ENCODE measurements around the gene TENM4. TPM values are rescaled to one million over a fixed set of nuclear protein-coding genes. Genes with fewer than 3 reads are reported as not detected.

TENM4 gene
- total and polyA plus RNA-seq, 10 of the 15 experiments (the other 5 are each of a cell fraction or from before 2014, with no cell fraction given), result 0.03 to 0.12 (median 0.06) TPM; not detected in 7

DNA sequence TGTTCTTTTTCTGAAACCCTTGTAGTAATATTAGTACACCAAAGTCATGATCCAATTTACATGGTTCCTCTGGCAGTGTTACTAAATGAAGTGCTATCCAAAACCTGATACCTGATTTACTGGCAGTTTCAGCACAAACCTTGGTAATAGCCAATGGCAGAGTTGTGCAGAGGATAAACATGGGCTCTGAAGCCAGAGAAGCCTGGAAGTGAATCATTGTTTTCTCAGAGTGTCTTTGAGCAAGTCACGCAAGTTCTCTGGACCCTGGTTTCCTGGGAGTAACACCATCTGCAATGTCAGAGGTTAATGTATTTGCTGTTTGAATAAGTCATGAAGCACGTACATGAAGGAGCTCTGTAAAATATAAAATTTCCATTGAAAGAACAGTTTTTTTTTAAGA is 643.9 kb downstream of the TENM4 start:
- ChIA-PET CTCF (interaction anchor here (0.7 to 9.8 kb wide), 7 partner anchors 11 to 307 kb away, joined by 3 to 79 read pairs (median 6); no protein-coding TSS in a partner anchor), POLR2A (no interaction called here), RAD21 (ENCODE audit: unreplicated experiment) (interaction anchor here (1.2 kb wide), 1 partner anchor 303 kb away, joined by 3 read pairs; no protein-coding TSS in a partner anchor), SMC1A (ENCODE audit: uncharacterized antibody, unreplicated experiment) (interaction anchor here (3.1 kb wide), 1 partner anchor 303 kb away, joined by 20 read pairs; no protein-coding TSS in a partner anchor)
- Histone ChIP-seq H3K9me3 (replicated peaks; ENCODE audit: control insufficient read depth, insufficient read depth, low read length) (no peaks in the 10 kb centered on the region), H3K27ac (ENCODE audit: control insufficient read depth, insufficient read depth) (no peak overlapping the region), H3K27me3 (replicated peaks in 1 of 2; ENCODE audit: control insufficient read depth in 2 of 2, insufficient read depth in 2 of 2, low read length in 1 of 2) (peaks cover 0 to 1% of the 10 kb centered on the region in 2 experiments; a peak in 3 of 4 replicates), H3K4me1 (ENCODE audit: control insufficient read depth, insufficient read depth, low read length) (no peaks in the 10 kb centered on the region), H3K4me2 (ENCODE audit: control insufficient read depth, insufficient read depth) (no peak overlapping the region), H3K36me3 (ENCODE audit: control insufficient read depth in 2 of 2, insufficient read depth in 2 of 2, low read length in 1 of 2) (no peaks in the 10 kb centered on the region), H3K9ac (ENCODE audit: control insufficient read depth, insufficient read depth, low read length) (no peak overlapping the region), H3K79me2 (ENCODE audit: control insufficient read depth, insufficient read depth, low read length) (no peaks in the 10 kb centered on the region), H2AFZ (ENCODE audit: control insufficient read depth, low read depth, low read length) (no peak overlapping the region), H3K4me3 (no peak overlapping the region), H4K20me1 (ENCODE audit: control insufficient read depth, insufficient read depth) (no peaks in the 10 kb centered on the region)
- DNase-seq (ENCODE audit: low read depth, low spot score) (no peak), FAIRE-seq (no peak), ATAC-seq (no peak)
- TF ChIP-seq SIN3A (IDR thresholded peaks at IDR 0.05; ENCODE audit: low read depth, low read length), result no peak
- no peak for TF ChIP-seq CREM (IDR thresholded peaks at IDR 0.05; ENCODE audit: low read depth)
- no peak for TF ChIP-seq PML (IDR thresholded peaks at IDR 0.05; ENCODE audit: low read length)
- no peak for TF ChIP-seq SUZ12 (IDR thresholded peaks at IDR 0.05; ENCODE audit: unreplicated experiment)
- no peak for TF ChIP-seq ATF7 (IDR thresholded peaks at IDR 0.05; ENCODE audit: low read depth)
- no peak for TF ChIP-seq CHD2 (IDR thresholded peaks at IDR 0.05; ENCODE audit: borderline replicate concordance, low read depth, low read length)
- no peak for TF ChIP-seq GABPA (IDR thresholded peaks at IDR 0.05; ENCODE audit: low read depth)
- TF ChIP-seq ZZZ3 (IDR thresholded peaks at IDR 0.05; ENCODE audit: control insufficient read depth, insufficient read length, low read depth), result no peak
- TF ChIP-seq BRCA1 (IDR thresholded peaks at IDR 0.05; ENCODE audit: low read depth, low read length), result no peak
- no peak for TF ChIP-seq FOXK2 (IDR thresholded peaks at IDR 0.05)
- TF ChIP-seq CHD1 (IDR thresholded peaks at IDR 0.05; ENCODE audit: low read depth, low read length), result no peak
- TF ChIP-seq, protein P1, sequence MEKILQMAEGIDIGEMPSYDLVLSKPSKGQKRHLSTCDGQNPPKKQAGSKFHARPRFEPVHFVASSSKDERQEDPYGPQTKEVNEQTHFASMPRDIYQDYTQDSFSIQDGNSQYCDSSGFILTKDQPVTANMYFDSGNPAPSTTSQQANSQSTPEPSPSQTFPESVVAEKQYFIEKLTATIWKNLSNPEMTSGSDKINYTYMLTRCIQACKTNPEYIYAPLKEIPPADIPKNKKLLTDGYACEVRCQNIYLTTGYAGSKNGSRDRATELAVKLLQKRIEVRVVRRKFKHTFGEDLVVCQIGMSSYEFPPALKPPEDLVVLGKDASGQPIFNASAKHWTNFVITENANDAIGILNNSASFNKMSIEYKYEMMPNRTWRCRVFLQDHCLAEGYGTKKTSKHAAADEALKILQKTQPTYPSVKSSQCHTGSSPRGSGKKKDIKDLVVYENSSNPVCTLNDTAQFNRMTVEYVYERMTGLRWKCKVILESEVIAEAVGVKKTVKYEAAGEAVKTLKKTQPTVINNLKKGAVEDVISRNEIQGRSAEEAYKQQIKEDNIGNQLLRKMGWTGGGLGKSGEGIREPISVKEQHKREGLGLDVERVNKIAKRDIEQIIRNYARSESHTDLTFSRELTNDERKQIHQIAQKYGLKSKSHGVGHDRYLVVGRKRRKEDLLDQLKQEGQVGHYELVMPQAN (conservative IDR thresholded peaks at IDR 0.05), result no peak
- TF ChIP-seq ZSCAN29 (IDR thresholded peaks at IDR 0.05), result no peak
- TF ChIP-seq BHLHE40 (IDR thresholded peaks at IDR 0.05; ENCODE audit: borderline replicate concordance in 1 of 2, low read depth in 2 of 2, low read length in 1 of 2), result no peak
- BruUV-seq (replicated peaks), result no TSS peak
- intact Hi-C loops (cut with micrococcal nuclease; ENCODE audit: unreplicated experiment), result no loop called here
- 25% methylated on average over 2 of the region's 2 CpGs for WGBS (ENCODE audit: insufficient coverage, insufficient replicate concordance, low lambda C conversion rate, missing lambda C conversion rate)
- in situ Hi-C loops (cut with MboI), result no loop called here
